Mammary epithelial cell (primary cell): Measurements from ENCODE around the gene BAG5.

Experiments used
- EZH2 ChIP-seq: IDR thresholded peaks from 2 replicates; pipeline ENCODE4 v1.6.1; 2012; ENCODE audit warnings: low read length, inconsistent platforms, borderline replicate concordance
- TF ChIP-seq, protein P1 (sequence below), 2 donors: IDR thresholded peaks in 1 of 2; conservative IDR thresholded peaks in 1 of 2; 2 replicates each; pipeline ENCODE4 v1.5.1; 2011 to 2012; ENCODE audit warnings: inconsistent platforms in 2 of 2, low read length in 2 of 2, mild to moderate bottlenecking in 2 of 2, control low read depth in 1 of 2, low read depth in 1 of 2; ENCODE audit not compliant: insufficient read depth in 1 of 2; ENCODE audit errors: extremely low read depth in 1 of 2

DNA sequence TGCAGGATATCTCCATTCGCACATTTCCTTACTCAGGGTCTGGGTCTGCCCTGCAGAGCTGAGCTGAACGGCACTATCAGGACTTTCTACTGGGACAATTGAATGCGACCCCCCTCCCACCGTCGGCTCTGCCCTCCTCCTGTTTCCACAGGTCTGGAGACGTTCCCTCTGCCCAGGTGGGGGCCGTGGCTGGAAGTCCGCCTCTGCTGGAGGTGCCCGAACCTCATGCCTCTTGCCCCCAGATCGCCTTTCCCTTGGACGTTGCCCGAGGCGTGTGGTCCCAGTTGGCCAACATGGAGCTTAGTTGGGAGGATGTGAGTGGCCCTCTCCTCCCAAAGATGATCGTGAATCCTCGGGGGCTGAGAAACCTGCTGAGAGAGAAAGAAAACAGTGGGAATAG lies 45.4 kb upstream of the BAG5 start:
- TF ChIP-seq, protein P1, sequence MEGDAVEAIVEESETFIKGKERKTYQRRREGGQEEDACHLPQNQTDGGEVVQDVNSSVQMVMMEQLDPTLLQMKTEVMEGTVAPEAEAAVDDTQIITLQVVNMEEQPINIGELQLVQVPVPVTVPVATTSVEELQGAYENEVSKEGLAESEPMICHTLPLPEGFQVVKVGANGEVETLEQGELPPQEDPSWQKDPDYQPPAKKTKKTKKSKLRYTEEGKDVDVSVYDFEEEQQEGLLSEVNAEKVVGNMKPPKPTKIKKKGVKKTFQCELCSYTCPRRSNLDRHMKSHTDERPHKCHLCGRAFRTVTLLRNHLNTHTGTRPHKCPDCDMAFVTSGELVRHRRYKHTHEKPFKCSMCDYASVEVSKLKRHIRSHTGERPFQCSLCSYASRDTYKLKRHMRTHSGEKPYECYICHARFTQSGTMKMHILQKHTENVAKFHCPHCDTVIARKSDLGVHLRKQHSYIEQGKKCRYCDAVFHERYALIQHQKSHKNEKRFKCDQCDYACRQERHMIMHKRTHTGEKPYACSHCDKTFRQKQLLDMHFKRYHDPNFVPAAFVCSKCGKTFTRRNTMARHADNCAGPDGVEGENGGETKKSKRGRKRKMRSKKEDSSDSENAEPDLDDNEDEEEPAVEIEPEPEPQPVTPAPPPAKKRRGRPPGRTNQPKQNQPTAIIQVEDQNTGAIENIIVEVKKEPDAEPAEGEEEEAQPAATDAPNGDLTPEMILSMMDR (conservative IDR thresholded peaks at IDR 0.05 in 1 of 2, IDR thresholded peaks at IDR 0.05 in 1 of 2; ENCODE audit: extremely low read depth in 1 of 2, insufficient read depth in 1 of 2, low read depth in 1 of 2, low read length in 2 of 2), result no peak
- TF ChIP-seq EZH2, result no peak
